IMR-90 (cell line): ENCODE measurements around the gene DNAH8. TPM values are rescaled to one million over a fixed set of nuclear protein-coding genes. Genes with fewer than 3 reads are reported as not detected.

Experiments used
- ATAC-seq: fragments of 200-7000 bp; cut with Tn5 transposase; 2 replicates; pipeline ENCODE4 v1.9.1; 2020; ENCODE audit warnings: low read depth, mild to moderate bottlenecking, moderate library complexity
- BruUV-seq: library from RNA; stranded (reverse); fragments of 400-500 nt; replicated peaks from 2 replicates; lab custom pipeline; 2021; lab: Mats Ljungman, UMichigan
- CTCF ChIA-PET: fragments of 300-600 bp; formaldehyde crosslinking; extraction: SDS; loops from one replicate; lab custom pipeline; 2021; ENCODE audit warnings: antibody characterized with exemption; lab: Yijun Ruan, JAX
- POLR2A ChIA-PET: fragments of 300-600 bp; sonication (Branson Sonifier 250); formaldehyde crosslinking; loops from one replicate; lab custom pipeline; 2022; ENCODE audit warnings: antibody characterized with exemption; ENCODE audit not compliant: unreplicated experiment; lab: Charles Lee
- DNase-seq: peaks from one replicate; pipeline ENCODE4 v3.0.0; 2013
- H2AFZ ChIP-seq: replicated peaks from 2 replicates; pipeline ENCODE3; 2013; ENCODE audit warnings: low read length, mild to moderate bottlenecking; ENCODE audit not compliant: poor library complexity
- H2AK5ac ChIP-seq: 2 replicates; pipeline ENCODE4 v1.6.1; 2013; ENCODE audit warnings: low read depth, low read length, inconsistent platforms
- H2AK9ac ChIP-seq: replicated peaks from 2 replicates; pipeline ENCODE3; 2013; ENCODE audit warnings: mild to moderate bottlenecking, low read depth, low read length, moderate library complexity; ENCODE audit not compliant: poor library complexity
- H2BK120ac ChIP-seq: 2 replicates; pipeline ENCODE4 v1.6.1; 2013; ENCODE audit warnings: low read depth, low read length, inconsistent platforms
- H2BK15ac ChIP-seq: 3 replicates; pipeline ENCODE4 v1.6.1; 2013; ENCODE audit warnings: low read depth, low read length, inconsistent platforms
- H2BK20ac ChIP-seq: 2 replicates; pipeline ENCODE4 v1.6.1; 2013; ENCODE audit warnings: low read depth, mild to moderate bottlenecking, inconsistent platforms, low read length, moderate library complexity
- H2BK5ac ChIP-seq: 2 replicates; pipeline ENCODE4 v1.6.1; 2013; ENCODE audit warnings: mild to moderate bottlenecking, low read depth, low read length, inconsistent platforms; ENCODE audit not compliant: poor library complexity, severe bottlenecking
- H3K14ac ChIP-seq: replicated peaks from 2 replicates; pipeline ENCODE4 v1.6.1; 2013; ENCODE audit warnings: low read depth, low read length, inconsistent platforms
- H3K18ac ChIP-seq: 2 replicates; pipeline ENCODE4 v1.6.1; 2013; ENCODE audit warnings: low read depth, low read length, control low read depth
- H3K23ac ChIP-seq: 2 replicates; pipeline ENCODE4 v1.6.1; 2013; ENCODE audit warnings: low read depth, low read length, inconsistent platforms
- H3K27ac ChIP-seq: 2 replicates; pipeline ENCODE4 v1.5.1; 2013; ENCODE audit warnings: mild to moderate bottlenecking, control low read depth, low read length; ENCODE audit not compliant: insufficient read depth
- H3K27me3 ChIP-seq: 2 replicates; pipeline ENCODE4 v1.6.1; 2013; ENCODE audit warnings: low read length; ENCODE audit not compliant: control insufficient read depth, insufficient read depth
- H3K36me3 ChIP-seq: 2 replicates; pipeline ENCODE4 v1.6.1; 2013; ENCODE audit warnings: low read length, mixed read lengths; ENCODE audit not compliant: control insufficient read depth, insufficient read depth
- H3K4ac ChIP-seq: 2 replicates; pipeline ENCODE4 v1.6.1; 2013; ENCODE audit warnings: low read depth, low read length, inconsistent platforms
- H3K4me1 ChIP-seq: 2 replicates; pipeline ENCODE4 v1.6.1; 2013; ENCODE audit warnings: low read length, mixed read lengths; ENCODE audit not compliant: control insufficient read depth, insufficient read depth
- H3K4me2 ChIP-seq: 2 replicates; pipeline ENCODE4 v1.6.1; 2013; ENCODE audit warnings: low read depth, mild to moderate bottlenecking, control low read depth, low read length, moderate library complexity
- H3K4me3 ChIP-seq: 2 replicates; pipeline ENCODE4 v1.5.1; 2013; ENCODE audit warnings: low read depth, mild to moderate bottlenecking, control low read depth, low read length, moderate library complexity; ENCODE audit not compliant: insufficient read depth
- H3K56ac ChIP-seq: 2 replicates; pipeline ENCODE4 v1.6.1; 2013; ENCODE audit warnings: low read length, inconsistent platforms; ENCODE audit not compliant: insufficient read depth; ENCODE audit errors: extremely low read depth
- H3K79me1 ChIP-seq, 2 experiments: 2 replicates each; pipeline ENCODE4 v1.6.1; 2013; ENCODE audit warnings: low read length in 2 of 2, inconsistent platforms in 1 of 2, low read depth in 1 of 2
- H3K9ac ChIP-seq: 2 replicates; pipeline ENCODE4 v1.6.1; 2013; ENCODE audit warnings: low read depth, low read length, control low read depth
- H3K9me1 ChIP-seq: 2 replicates; pipeline ENCODE4 v1.6.1; 2013; ENCODE audit warnings: low read length, inconsistent platforms; ENCODE audit not compliant: insufficient read depth
- H3K9me3 ChIP-seq: 2 replicates; pipeline ENCODE4 v1.6.1; 2013; ENCODE audit warnings: low read length; ENCODE audit not compliant: control insufficient read depth, insufficient read depth
- H4K20me1 ChIP-seq: 2 replicates; pipeline ENCODE4 v1.6.1; 2013; ENCODE audit warnings: low read length, inconsistent platforms; ENCODE audit not compliant: insufficient read depth
- H4K5ac ChIP-seq: 2 replicates; pipeline ENCODE4 v1.6.1; 2013; ENCODE audit warnings: mild to moderate bottlenecking, low read depth, low read length, control low read depth
- H4K8ac ChIP-seq, 2 experiments: 2 replicates each; pipeline ENCODE4 v1.6.1; 2013; ENCODE audit warnings: low read depth in 2 of 2, low read length in 2 of 2, control low read depth in 1 of 2, inconsistent platforms in 1 of 2
- H4K91ac ChIP-seq: 2 replicates; pipeline ENCODE4 v1.6.1; 2013; ENCODE audit warnings: low read depth, low read length, inconsistent platforms; ENCODE audit not compliant: insufficient read depth
- MAFK ChIP-seq: IDR thresholded peaks from 2 replicates; pipeline ENCODE4 v1.6.1; 2012; ENCODE audit warnings: low read depth, low read length, improper control_type of control experiment
- MAZ ChIP-seq: IDR thresholded peaks from 2 replicates; pipeline ENCODE4 v1.6.1; 2012; ENCODE audit warnings: low read depth, mild to moderate bottlenecking, low read length, improper control_type of control experiment, moderate library complexity, borderline replicate concordance
- RFX5 ChIP-seq: IDR thresholded peaks from 2 replicates; pipeline ENCODE4 v1.8.0; 2012; ENCODE audit warnings: low read depth, mild to moderate bottlenecking, low read length, moderate library complexity
- WGBS, 2 experiments: methylation state at CpG; one replicate each; pipeline versions ENCODE4 v1.1.5 to v1.1.7; 2013; ENCODE audit warnings: missing lambda C conversion rate in 2 of 2; ENCODE audit not compliant: insufficient read length in 1 of 2; ENCODE audit errors: extremely low coverage in 2 of 2; 5-methylcytosine and 5-hydroxymethylcytosine counted together
- dilution Hi-C: fragments of 300-500 bp; cut with HindIII; formaldehyde crosslinking; loops from one replicate; pipeline ENCODE4 v1.14.3; 2018; ENCODE audit warnings: low sequenced_read_pairs; ENCODE audit not compliant: unreplicated experiment
- in situ Hi-C: fragments of 300-500 bp; cut with MboI; formaldehyde crosslinking; loops from 3 replicates; pipeline ENCODE4 v1.14.3; 2019; ENCODE audit warnings: low sequenced_read_pairs, inconsistent platforms, mixed read lengths
- intact Hi-C: fragments of 100-400 bp; cut with micrococcal nuclease; formaldehyde crosslinking; loops from 2 replicates; pipeline ENCODE4 v1.10.0; 2022
- polyA plus RNA-seq, 3 experiments: library from polyadenylated mRNA; depleted of rRNA; stranded (reverse); fragments of >200 nt; gene quantifications; 2 replicates each; pipeline ENCODE4 v1.2.3, GENCODE V29; 2012; ENCODE audit warnings: low replicate concordance in 1 of 3
- total RNA-seq: library from RNA; depleted of rRNA; stranded (reverse); fragments of >200 nt; gene quantifications from 2 replicates; pipeline ENCODE4 v1.2.3, GENCODE V29; 2012

DNAH8 gene
- total and polyA plus RNA-seq, 2 of the 4 experiments (the other 2 are of a cell fraction) = not detected

GRCh38 chr6:38805692-38806091 lies 90.6 kb downstream of the DNAH8 start:
- Histone ChIP-seq H3K4ac (no peak overlapping the region), H3K14ac (no peak overlapping the region), H2BK20ac (no peak overlapping the region), H2AFZ (no peak overlapping the region), H2BK15ac (no peak overlapping the region), H3K4me1 (no peaks in the 10 kb centered on the region), H3K4me3 (no peak overlapping the region), H3K9ac (no peak overlapping the region), H3K9me1 (no peaks in the 10 kb centered on the region), H4K8ac (no peak overlapping the region), H2BK5ac (no peak overlapping the region), H2AK5ac (no peak overlapping the region), H4K91ac (no peak overlapping the region), H3K9me3 (no peaks in the 10 kb centered on the region), H4K5ac (no peak overlapping the region), H3K18ac (no peak overlapping the region), H3K27me3 (peaks cover 3% of the 10 kb centered on the region; the same call in 1 of the 2 replicates), H3K27ac (no peak overlapping the region), H4K20me1 (no peaks in the 10 kb centered on the region), H3K36me3 (no peaks in the 10 kb centered on the region), H3K4me2 (no peak overlapping the region), H3K23ac (no peak overlapping the region), H3K56ac (no peak overlapping the region), H2AK9ac (no peak overlapping the region), H3K79me1 (no peaks in the 10 kb centered on the region), H2BK120ac (no peak overlapping the region)
- dilution Hi-C loops (no loop called here), intact Hi-C loops (no loop called here), in situ Hi-C loops (no loop called here)
- no TSS peak for BruUV-seq
- no CpG with 5 or more reads among the region's 2 CpGs for WGBS, 2 experiments
- ChIA-PET CTCF (no interaction called here), POLR2A (no interaction called here)
- DNase-seq = no peak
- ATAC-seq = no peak
- TF ChIP-seq MAFK (no peak), RFX5 (no peak), MAZ (no peak)
